ENCODE results near the gene MEAF6. TPM values are rescaled to one million over a fixed set of nuclear protein-coding genes. Genes with fewer than 3 reads are reported as not detected.
"Not testable (repeated sequence)": the region's sequence is repeated elsewhere in the genome, so short reads cannot be mapped to it uniquely, and the experiment has no call there.

MEAF6 gene
- total RNA-seq, result 62.3 and 62.9 TPM in 2 replicates
- long read RNA-seq, transcript MEAF6-202 (6 exons, 603 nt), result minor isoform, 6 of 382 reads
- long read RNA-seq, transcript MEAF6-201 (7 exons, 1,525 nt), result major isoform, 281 of 382 reads
- long read RNA-seq, transcript MEAF6-206 (8 exons, 1,408 nt), result minor isoform, 84 of 382 reads
- long read RNA-seq, partial matches to known transcripts, result 4 of 382 reads
- long read RNA-seq, other reads (novel, unspliced or antisense), result 7 of 382 reads

DNA sequence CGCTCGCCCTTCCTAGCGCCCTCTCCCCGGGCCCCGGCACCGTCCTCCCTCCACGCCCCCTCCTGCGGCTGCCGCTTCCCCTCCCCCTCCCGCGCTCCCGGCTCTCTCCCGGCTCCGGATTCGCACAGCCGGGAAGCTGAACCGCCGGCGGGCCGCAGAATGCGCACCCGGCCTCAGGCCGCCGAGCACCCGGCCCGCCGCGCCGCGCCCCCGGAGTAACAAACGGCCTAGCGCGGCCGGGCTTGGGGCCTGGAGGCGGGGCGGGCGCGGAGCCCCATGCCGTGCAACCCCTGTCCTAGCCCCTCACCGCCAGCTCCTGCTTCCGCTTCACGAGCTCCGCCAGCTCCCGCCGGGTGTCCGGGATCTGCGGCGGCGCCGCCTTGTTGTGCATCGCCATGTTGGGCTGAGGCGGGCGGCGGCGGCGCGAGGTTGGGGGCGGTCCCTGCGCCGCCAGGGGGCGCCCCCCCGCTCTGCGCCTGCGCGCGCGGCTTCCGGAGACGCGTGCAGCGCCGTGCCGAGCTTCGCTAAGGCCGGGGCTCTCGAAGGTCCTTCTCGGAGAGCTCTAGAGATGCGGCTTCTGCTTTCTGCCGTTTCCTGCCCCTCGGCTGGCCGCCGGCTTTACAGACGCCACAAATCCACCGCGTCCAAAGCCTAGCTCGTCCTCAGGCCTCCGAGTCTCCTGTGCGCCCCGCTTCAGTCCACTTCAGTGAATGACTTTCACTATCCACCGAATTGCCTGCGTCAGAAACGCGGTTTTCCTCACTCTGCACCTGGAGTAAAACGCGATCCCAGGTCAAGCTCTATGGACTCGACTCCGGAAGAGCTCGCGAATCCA is at the start of gene MEAF6:
MEAF6 (minus strand) TSS at position 417 of the 835 bp plus-strand sequence; CDS start at position 397, 20 bp downstream.
- Mint-ChIP-seq H3K4me1 (ENCODE audit: unreplicated experiment) (peaks cover 17% of the 10 kb centered on the region), H3K4me3 (ENCODE audit: unreplicated experiment) (peak within 1 kb of the TSS; percentile 93), H3K27me3 (ENCODE audit: unreplicated experiment) (no peaks in the 10 kb centered on the region), H3K9me3 (ENCODE audit: unreplicated experiment) (no peaks in the 10 kb centered on the region), H3K27ac (ENCODE audit: unreplicated experiment) (peak within 1 kb of the TSS; percentile 97), H3K36me3 (ENCODE audit: unreplicated experiment) (peaks cover 12% of the 10 kb centered on the region)
- DNase-seq (ENCODE audit: extremely low spot score, unreplicated experiment), result peak; percentile 94
- TF ChIP-seq, protein P1, sequence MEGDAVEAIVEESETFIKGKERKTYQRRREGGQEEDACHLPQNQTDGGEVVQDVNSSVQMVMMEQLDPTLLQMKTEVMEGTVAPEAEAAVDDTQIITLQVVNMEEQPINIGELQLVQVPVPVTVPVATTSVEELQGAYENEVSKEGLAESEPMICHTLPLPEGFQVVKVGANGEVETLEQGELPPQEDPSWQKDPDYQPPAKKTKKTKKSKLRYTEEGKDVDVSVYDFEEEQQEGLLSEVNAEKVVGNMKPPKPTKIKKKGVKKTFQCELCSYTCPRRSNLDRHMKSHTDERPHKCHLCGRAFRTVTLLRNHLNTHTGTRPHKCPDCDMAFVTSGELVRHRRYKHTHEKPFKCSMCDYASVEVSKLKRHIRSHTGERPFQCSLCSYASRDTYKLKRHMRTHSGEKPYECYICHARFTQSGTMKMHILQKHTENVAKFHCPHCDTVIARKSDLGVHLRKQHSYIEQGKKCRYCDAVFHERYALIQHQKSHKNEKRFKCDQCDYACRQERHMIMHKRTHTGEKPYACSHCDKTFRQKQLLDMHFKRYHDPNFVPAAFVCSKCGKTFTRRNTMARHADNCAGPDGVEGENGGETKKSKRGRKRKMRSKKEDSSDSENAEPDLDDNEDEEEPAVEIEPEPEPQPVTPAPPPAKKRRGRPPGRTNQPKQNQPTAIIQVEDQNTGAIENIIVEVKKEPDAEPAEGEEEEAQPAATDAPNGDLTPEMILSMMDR (IDR thresholded peaks at IDR 0.05), result peak; percentile 87

DNA sequence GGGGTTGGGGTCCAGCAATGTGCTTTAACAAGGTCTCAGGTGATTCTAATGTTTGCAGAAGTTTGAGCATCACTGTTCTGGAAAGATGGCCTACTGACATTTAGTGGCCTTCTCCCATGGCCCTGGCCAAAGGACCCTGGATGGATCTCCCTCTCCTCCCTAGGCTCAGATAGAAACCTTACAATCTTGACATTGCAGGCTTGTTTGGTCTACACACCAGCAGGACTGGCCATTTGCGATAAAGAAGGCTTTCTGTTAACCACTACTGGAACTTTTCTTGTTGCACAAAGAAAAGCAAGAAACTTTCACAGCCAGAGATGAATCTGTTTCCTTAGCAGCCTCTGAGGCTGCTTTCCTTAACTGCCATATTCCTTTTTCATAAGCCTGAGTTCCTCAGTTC is 48.4 kb upstream of the MEAF6 start:
- Mint-ChIP-seq H3K4me3 (ENCODE audit: unreplicated experiment) (no peak overlapping the region), H3K27me3 (ENCODE audit: unreplicated experiment) (no peaks in the 10 kb centered on the region), H3K9me3 (ENCODE audit: unreplicated experiment) (no peaks in the 10 kb centered on the region), H3K27ac (ENCODE audit: unreplicated experiment) (no peak overlapping the region), H3K4me1 (ENCODE audit: unreplicated experiment) (peaks cover 1% of the 10 kb centered on the region), H3K36me3 (ENCODE audit: unreplicated experiment) (peaks cover 27% of the 10 kb centered on the region)
- TF ChIP-seq, protein P1 (IDR thresholded peaks at IDR 0.05), result no peak
- DNase-seq (ENCODE audit: extremely low spot score, unreplicated experiment), result no peak

DNA sequence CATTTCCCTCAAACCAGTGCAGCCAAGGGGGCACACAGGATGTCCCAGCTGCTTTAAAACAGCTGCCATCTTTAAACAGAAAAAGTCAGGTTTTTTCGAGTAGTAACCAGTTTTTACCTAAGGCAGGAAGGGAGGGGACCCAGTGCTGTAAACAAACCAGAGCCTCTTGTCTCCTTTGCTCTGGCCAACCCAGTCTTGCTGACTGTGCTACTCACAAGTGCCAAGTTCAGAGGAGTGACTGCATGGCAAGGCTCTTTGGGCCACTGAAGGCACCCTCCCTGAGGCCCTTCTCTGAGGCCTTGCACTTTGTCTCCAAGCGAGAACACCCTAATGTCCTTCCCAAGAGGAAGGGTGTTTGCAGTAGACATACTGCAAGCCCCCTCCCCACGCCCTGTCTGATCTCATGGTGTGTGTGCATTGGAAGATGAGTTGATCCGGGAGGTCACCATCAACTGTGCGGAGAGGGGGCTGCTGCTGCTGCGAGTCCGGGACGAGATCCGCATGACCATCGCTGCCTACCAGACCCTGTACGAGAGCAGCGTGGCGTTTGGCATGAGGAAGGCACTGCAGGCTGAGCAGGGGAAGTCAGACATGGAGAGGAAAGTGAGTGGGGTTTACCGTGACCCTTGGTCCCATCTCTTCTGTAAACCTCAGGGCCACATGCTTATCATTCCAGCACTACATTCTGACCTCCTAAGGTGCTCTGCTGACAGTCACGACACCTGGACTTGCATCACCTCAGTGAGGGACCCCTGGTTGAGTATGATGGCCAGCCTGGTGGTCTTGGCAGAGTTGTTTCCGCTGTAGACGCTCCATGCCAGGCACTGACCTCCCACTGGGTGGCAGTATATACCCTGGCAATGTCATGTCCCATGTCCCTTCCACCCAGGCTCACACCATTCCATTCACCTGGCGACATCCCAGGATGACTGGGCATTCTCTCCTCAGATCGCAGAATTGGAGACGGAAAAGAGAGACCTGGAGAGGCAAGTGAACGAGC is 46.9 kb upstream of the MEAF6 start:
- Mint-ChIP-seq H3K36me3 (ENCODE audit: unreplicated experiment) (peaks cover 13% of the 10 kb centered on the region), H3K4me3 (ENCODE audit: unreplicated experiment) (no peak overlapping the region), H3K4me1 (ENCODE audit: unreplicated experiment) (peaks cover 10% of the 10 kb centered on the region), H3K9me3 (ENCODE audit: unreplicated experiment) (no peaks in the 10 kb centered on the region), H3K27ac (ENCODE audit: unreplicated experiment) (no peak overlapping the region), H3K27me3 (ENCODE audit: unreplicated experiment) (no peaks in the 10 kb centered on the region)
- TF ChIP-seq, protein P1 (IDR thresholded peaks at IDR 0.05), result peak; percentile 53
- DNase-seq (ENCODE audit: extremely low spot score, unreplicated experiment), result no peak

DNA sequence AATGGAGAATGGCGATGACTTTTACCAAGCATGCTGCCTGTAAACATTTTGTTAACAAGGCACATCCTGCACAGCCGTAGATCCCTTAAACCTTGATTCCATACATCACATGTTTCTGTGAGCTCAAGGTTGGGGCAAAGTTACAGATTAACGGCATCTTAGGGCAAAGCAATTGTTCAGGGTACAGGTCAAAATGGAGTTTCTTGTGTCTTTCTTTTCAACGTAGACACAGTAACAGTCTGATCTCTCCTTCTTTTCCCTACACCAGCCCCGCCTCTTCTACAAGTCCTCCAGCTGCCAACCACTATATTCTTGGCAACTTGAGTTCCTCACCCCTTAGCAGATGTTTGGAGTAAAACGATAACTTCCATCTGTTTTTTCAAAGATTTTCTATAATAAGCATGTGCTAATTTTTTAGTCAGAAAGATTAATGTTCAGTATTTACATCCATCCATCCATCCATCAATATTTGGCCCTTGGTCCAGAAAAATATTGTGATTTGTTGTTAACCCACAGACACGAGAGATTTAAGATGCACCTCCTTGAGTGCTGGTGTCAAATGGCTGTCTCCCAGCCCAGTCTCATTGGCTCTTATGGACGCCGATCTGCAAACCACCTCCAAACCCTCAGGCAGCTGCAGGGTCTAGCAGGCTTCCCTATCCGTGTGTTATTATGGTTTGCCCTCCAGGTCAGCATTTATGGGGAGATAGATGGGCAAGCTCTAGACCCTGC is 46.0 kb upstream of the MEAF6 start:
- peaks cover 13% of the 10 kb centered on the region for H3K4me1 Mint-ChIP-seq (ENCODE audit: unreplicated experiment)
- DNase-seq (ENCODE audit: extremely low spot score, unreplicated experiment), result no peak
- TF ChIP-seq, protein P1 (IDR thresholded peaks at IDR 0.05), result no peak
- H3K4me3 Mint-ChIP-seq (ENCODE audit: unreplicated experiment), result no peak overlapping the region
- H3K9me3 Mint-ChIP-seq (ENCODE audit: unreplicated experiment), result no peaks in the 10 kb centered on the region
- H3K27me3 Mint-ChIP-seq (ENCODE audit: unreplicated experiment), result no peaks in the 10 kb centered on the region
- peaks cover 8% of the 10 kb centered on the region for H3K36me3 Mint-ChIP-seq (ENCODE audit: unreplicated experiment)
- no peak overlapping the region for H3K27ac Mint-ChIP-seq (ENCODE audit: unreplicated experiment)

DNA sequence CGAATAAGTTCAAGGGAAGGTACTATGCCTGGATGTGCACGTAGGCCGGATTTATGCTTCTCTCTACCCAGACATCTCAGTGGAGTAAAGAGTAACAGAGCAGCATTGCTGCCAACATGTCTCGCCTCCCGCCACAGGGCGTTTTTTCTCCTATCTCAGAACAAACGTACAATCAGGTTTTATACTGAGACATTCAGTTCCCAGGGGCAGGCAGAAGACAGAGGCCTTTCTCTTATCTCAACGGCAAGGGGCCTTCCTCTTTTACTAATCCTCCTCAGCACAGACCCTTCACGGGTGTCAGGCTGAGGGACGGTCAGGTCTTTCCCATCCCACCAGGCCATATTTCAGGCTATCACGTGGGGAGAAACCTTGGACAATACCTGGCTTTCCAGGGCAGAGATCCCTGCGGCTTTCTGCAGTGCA is 45.4 kb upstream of the MEAF6 start:
- H3K9me3 Mint-ChIP-seq (ENCODE audit: unreplicated experiment); H3K27ac Mint-ChIP-seq (ENCODE audit: unreplicated experiment); H3K36me3 Mint-ChIP-seq (ENCODE audit: unreplicated experiment); H3K4me3 Mint-ChIP-seq (ENCODE audit: unreplicated experiment); DNase-seq (ENCODE audit: extremely low spot score, unreplicated experiment); H3K27me3 Mint-ChIP-seq (ENCODE audit: unreplicated experiment): not testable (repeated sequence)
- H3K4me1 Mint-ChIP-seq (ENCODE audit: unreplicated experiment), result peaks cover 13% of the 10 kb centered on the region
